CD4-positive, alpha-beta T cell treated with Interleukin-10 for 1 hour (primary cell): ENCODE results near the gene SNRNP70.

Source experiments
- DNase-seq: peaks from one replicate; pipeline ENCODE4 v3.0.0-alpha.2; 2020

Gene SNRNP70

GRCh38 chr19:49064768-49065611 is 20.3 kb upstream of the SNRNP70 start, which contains the start of gene NTF4:
TSS of gene NTF4 (minus strand) at chr19:49064818. CDS start at chr19:49061997, 2,821 bp downstream.
- DNase-seq = no peak

- DNase-seq = no peak
Observed at GRCh38 chr19:49065905-49066512, 19.2 kb upstream of the SNRNP70 start.

GRCh38 chr19:49067554-49067953 is 17.7 kb upstream of the SNRNP70 start:
- DNase-seq = no peak

- DNase-seq = no peak
Observed at GRCh38 chr19:49069026-49069425, 16.2 kb upstream of the SNRNP70 start.

DNA sequence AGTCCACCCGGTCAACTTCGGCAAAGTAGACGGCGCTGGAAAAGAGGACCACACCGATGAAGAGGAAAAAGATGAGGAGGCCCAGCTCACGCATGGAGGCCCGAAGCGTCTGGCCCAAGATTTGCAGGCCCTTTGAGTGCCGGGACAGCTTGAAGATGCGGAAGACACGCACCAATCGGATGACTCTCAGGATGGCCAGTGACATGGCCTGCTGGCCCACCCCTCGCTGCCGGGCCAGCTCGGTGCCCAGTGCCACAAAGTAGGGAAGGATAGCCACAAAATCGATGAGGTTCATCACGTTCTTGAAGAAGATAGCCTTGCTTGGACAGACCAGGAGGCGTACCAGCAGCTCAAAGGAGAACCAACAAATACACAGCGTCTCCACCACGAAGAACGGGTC is 14.8 kb upstream of the SNRNP70 start:
- no peak for DNase-seq

DNA sequence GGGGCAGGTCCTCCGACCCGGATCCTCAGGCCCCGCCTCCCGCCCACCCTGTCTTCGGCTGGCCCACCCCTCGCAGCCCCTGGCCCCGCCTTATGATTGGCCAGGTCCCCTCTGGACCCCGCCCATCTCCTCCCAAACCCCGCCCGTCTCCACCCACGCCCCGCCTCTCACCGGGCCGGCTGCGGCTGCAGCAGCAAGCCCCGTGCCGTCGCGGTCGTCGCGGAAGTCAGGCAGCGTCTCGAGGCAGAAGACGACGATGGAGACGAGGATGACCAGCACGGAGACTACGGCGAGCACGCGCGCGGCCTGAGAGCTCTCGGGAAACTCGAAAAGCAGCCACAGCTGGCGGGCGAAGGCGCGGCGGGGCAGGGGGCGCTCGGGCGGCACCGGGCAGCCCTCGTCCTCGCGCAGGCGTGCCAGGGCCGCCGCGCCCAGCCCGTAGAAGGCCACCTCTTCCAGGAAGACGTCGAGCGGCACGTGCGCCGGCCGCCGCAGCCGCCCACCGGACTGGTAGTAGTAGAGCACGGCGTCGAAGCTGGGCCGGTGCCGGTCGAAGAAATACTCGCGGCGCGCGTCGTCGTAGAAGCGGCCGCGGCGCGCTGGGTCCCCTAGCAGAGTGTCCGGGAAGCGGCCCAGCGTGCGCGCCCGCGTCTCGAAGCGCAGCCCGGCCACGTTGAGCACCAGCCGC is 13.2 kb upstream of the SNRNP70 start:
- peak; percentile 20 for DNase-seq

DNA sequence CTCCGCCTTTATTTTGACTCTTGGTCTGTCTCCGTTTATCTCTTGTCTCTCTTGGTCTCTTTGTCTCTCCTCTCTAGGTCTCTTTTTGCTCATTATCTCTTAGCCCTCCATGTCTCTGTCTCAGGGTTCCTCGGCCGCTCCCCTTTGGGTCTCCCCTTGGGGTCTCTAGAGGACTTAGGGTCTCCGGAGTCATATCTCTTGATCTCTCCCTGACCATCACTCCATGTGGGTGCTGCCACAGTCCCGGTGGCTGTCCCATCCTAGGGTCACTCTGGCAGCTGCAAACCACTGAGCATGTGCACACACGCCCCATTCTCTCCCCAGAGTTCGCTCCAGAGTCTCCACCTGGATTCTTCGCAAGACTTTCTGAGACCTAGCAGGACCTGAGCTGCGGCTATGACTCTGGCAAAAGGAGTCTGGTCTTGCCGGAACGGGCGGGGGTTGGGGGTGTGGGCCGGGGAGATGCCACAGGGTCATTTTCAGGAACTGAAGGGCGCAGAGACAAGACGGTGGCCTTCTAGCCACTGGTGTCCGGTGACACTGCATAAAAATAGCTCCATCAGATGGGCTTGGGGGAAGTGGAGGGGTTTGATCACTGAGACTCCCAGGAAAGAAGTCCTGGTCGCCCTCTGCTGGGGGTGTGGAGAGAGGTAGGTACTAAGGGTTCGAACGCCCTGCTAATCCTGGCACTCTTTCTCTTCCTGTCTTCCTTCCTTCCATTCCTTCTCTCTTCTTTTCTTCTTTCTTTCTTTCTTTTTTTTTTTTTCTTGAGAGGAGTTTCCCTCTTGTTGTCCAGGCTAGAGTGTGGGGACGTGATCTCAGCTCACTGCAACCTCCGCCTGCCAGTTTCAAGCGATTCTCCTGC is 11.5 kb upstream of the SNRNP70 start:
- no peak for DNase-seq

DNA sequence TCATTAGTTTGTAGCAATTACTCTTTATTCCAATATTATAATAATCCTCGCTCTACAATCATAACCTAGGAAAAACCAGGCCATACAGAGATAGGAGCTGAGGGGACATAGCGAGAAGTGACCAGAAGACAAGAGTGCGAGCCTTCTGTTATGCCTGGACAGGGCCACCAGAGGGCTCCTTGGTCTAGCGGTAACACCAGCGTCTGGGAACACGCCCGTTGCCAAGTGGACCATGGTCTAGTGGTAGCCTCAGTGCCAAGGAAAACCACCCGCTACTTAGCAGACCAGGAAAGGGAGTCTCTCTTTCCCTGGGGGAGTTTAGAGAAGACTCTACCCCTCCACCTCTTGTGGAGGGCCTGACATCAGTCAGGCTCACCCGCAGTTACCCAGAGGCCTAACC is 10.4 kb upstream of the SNRNP70 start:
- peak; percentile 27 for DNase-seq

GRCh38 chr19:49080392-49080791 is 4.9 kb upstream of the SNRNP70 start:
- DNase-seq = no peak

DNA sequence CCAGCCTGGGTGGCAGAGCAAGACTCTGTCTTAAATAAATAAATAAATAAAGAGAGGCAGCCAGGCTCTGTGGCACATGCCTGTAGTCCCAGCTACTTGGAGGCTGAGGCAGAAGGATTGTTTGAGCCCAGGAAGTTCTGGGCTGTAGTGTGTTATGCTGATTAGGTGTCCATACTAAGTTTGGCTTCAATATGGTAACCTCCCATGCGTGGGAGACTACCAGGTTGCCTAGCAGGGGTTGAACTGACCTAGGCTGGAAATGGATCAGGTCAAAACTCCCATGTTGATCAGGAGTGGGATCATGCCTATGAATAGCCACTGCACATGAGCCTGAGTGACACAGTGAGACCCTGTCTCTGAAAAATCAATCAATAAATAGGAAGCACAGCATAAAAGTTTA is 4.0 kb upstream of the SNRNP70 start:
- DNase-seq = no peak

DNA sequence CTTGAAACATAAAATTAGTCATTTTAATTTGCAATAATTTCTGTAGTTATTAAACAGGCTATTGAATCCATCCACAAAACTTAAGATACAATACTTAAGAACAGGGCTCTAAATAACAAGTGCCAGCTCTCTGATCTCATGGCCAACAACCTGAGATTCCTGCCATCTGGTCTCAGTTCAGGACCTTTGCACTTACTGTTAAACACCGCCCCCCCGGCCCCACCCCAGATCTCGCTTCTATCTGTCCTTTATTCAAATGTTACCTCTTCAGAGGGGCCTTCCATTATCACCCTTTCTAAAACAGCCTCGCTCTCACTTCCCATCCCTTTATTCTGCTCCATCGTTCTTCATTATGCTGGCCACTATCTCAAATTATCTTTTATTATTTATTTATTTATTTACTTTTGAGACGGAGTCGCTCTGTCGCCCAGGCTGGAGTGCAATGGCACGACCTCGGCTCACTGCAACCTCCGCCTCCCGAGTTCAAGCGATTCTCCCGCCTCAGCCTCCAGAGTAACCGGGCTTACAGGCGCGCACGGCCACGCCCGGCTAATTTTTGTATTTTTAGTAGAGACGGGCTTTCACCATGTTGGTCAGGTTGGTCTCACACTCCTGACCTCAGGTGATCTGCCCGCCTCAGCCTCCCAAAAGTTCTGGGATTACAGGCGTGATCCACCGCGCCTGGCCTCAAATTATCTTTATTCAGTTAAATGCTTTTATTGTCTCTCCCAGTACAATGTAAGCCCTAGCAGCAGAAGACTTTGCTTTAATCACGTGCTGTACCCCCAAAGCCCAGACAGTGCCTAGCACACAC is 838 bp upstream of the SNRNP70 start:
- no peak for DNase-seq

GRCh38 chr19:49085868-49086232 is 599 bp downstream of the SNRNP70 start:
- no peak for DNase-seq

GRCh38 chr19:49086296-49086695 is 1.0 kb downstream of the SNRNP70 start:
- DNase-seq = no peak

DNA sequence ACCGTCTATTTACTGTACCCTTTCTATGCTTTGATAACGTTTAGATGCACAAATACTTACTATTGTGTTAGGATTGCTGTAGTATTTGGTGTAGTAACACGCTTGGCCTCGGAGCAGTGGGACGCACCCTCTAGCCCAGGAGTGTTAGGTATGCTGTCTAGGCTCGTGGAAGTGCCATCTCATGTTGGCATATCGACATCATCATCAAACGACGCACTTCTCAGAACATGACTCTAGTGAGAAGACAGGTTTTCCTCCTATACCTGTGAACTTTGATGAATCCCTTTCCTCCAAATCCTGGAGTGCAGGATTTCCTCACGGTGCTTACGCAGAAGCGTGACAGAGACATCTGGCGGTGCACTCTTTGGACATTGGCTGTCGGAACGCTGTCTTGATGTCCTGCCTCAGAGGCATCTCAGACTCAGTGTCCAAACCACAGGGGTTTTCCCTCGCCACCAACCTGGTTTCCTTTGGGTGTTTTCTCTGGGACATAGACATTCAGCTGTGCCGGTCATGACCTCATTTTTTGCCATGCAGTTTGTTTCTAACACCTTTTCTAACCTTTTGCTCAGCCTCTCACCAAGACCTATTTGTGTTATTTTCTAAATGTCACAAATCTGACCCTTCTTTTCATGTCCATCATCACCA is 6.3 kb downstream of the SNRNP70 start:
- DNase-seq = no peak

DNA sequence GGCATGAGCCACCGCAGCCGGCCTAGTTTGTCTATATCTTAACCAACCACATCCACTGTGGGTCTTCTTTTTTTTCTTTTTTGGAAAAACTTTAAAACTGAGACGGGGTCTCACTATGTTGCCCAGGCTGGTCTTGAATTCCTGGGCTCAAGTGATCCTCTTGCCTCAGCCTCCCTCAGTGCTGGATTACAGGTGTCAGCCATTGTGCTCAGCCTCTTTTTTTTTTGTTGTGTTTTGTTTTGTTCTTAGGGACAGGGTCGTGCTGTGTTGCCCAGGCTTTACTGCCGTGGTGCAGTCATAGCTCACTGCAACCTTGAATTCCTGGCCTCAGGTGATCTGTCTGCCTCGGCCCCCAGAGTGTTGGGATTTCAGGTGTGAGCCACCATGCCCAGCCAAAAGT is 7.4 kb downstream of the SNRNP70 start:
- DNase-seq = no peak

- DNase-seq = no peak
Observed at GRCh38 chr19:49094505-49095482, 9.5 kb downstream of the SNRNP70 start.

GRCh38 chr19:49097453-49098288 is 12.4 kb downstream of the SNRNP70 start:
- peak; percentile 85 for DNase-seq

- DNase-seq = no peak
Observed at GRCh38 chr19:49098795-49099194, 13.5 kb downstream of the SNRNP70 start.

GRCh38 chr19:49101160-49101559 is 15.9 kb downstream of the SNRNP70 start:
- no peak for DNase-seq
